Measurements from ENCODE around the gene KLF9.

DNA sequence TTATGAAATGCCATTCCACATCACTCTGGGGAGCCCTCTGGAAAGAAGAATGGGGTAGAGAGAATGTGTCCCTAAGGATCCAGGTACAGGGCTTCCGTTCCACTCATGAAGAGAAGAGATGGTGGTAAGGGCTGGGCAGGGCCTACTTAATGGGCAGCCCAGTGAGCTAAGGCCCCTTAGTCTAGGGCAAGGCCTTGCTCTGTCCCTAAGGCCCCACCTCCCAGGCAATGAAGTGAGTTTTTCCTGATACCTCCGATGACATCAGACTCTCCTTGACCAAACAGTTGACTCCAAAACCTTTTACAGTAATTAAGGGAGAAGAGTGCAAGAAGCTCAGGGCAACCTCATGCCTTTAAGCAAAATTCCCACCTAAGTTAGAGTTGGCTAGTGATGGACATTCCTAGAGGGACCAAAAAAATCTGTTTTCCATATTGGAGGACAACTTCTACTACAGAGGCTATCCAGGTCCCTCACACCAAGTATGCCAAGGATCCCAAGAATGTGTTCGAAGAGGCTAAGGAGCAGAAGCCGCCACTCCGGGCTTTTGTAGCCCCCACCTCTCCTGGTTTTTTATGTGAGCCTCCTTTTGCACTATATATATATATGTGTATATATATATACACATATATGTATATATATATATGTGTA, 5.9 kb downstream of the KLF9 start:
- TF ChIP-seq, protein P1, sequence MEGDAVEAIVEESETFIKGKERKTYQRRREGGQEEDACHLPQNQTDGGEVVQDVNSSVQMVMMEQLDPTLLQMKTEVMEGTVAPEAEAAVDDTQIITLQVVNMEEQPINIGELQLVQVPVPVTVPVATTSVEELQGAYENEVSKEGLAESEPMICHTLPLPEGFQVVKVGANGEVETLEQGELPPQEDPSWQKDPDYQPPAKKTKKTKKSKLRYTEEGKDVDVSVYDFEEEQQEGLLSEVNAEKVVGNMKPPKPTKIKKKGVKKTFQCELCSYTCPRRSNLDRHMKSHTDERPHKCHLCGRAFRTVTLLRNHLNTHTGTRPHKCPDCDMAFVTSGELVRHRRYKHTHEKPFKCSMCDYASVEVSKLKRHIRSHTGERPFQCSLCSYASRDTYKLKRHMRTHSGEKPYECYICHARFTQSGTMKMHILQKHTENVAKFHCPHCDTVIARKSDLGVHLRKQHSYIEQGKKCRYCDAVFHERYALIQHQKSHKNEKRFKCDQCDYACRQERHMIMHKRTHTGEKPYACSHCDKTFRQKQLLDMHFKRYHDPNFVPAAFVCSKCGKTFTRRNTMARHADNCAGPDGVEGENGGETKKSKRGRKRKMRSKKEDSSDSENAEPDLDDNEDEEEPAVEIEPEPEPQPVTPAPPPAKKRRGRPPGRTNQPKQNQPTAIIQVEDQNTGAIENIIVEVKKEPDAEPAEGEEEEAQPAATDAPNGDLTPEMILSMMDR (IDR thresholded peaks at IDR 0.05), result no peak
- TF ChIP-seq POLR2A (IDR thresholded peaks at IDR 0.05) (no peak), EP300 (IDR thresholded peaks at IDR 0.05) (peak in 1 of 2 donors; percentile 54)
